CD4-positive, alpha-beta T cell treated with Interleukin-12 subunit alpha and Interleukin-12 subunit beta, for 1 hour (primary cell): ENCODE measurements around the gene MB21D2.
"Not testable (repeated sequence)": the region's sequence is repeated elsewhere in the genome, so short reads cannot be mapped to it uniquely, and the experiment has no call there.

Experiments used
- DNase-seq: peaks from one replicate; pipeline ENCODE4 v3.0.0-alpha.2; 2020

Gene MB21D2

DNA sequence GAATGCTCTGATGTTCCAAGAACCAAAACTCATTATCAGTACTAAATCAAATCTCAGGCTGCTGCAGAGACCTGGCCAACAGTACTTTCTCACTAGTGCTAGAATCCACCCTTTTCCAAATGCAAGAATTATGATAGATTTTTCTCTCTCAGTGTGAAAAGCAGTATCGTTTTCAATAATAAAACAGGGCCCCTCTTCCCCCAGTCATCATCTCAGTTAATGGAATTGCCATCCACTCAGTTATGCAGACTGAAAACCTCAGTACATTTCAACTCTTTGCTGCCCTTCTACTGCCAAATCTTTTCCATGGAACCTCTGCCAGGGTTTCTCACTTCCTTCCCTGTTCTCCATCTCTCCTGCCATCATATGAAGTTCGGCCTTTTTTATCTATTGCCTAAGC lies 117.9 kb downstream of the MB21D2 start:
- no peak for DNase-seq

DNA sequence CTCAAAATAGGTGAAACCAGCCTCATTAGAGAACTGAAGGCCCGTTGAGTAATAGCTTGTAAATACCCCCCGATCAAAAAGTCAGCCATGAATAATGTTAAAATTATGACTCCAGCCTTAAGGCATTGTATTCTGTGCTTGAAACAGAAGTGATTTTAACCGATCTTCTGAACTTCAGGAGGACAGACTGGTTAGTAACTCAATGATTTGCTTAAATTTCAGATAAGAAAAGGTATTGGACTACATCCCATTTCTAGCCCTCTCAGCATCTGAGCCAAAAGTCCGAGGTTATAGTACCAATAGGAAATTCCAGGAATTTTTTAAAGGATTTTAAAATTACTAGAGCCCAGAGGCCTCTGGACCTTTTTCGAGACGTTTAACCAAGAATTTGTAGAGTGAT lies 122.6 kb downstream of the MB21D2 start:
- DNase-seq, result no peak

DNA sequence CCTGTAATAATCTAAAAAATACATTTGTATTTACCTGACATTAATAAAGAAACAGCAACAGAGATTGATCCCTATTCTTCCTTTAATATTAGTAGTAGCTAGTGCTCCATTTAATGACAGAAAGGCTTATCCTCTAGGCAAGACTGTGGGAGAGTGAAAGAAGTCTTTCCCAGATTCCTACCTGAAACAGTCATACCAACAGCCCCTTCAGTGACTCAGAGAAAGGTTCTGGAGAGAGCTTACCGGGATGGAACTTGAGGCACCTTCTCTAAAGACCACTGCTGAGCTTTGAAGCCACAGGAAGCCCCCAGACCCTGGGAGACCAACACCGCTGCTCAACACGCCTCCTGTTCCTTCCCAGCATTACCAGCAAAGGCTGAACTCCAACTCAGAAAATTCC lies 123.4 kb downstream of the MB21D2 start:
- DNase-seq, result no peak

DNA sequence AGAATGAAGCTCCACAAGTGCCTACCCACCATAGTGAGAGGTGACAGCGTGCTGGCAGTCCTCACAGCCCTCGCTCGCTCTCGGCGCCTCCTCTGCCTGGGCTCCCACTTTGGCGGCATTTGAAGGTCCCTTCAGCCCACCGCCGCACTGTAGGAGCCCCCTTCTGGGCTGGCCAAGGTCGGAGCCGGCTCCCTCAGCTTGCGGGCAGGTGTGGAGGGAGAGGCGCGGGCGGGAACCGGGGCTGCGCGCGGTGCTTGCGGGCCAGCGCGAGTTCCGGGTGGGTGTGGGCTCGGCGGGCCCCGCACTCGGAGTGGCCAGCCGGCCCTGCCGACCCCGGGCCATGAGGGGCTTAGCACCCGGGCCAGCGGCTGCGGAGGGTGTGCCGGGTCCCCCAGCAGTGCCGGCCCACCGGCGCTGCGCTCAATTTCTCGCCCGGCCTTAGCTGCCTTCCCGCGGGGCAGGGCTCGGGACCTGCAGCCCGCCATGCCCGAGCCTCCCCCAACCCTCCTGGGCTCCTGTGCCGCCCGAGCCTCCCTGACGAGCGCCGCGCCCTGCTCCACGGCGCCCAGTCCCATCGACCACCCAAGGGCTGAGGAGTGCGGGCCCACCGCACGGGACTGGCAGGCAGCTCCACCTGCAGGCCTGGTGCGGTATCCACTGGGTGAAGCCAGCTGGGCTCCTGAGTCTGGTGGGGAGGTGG lies 128.7 kb downstream of the MB21D2 start:
- DNase-seq, result not testable (repeated sequence)

DNA sequence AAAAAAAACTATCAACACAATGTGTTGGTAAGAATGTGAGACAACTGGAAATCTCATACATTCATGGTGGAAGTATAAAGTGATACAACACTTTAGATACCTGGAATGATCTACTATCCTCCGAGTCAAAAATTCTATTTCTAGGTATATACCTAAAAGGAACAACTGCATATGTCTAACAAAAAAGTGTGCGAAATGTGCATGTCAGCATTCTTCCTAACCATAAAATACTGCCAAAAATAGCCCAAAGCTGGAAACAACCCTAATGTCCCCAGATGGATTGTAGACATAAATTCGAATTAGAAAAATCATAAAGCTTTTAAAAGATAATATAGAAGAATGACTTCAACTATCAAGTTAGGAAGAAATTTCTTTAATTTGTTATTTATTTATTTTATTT lies 139.1 kb downstream of the MB21D2 start:
- DNase-seq, result no peak

DNA sequence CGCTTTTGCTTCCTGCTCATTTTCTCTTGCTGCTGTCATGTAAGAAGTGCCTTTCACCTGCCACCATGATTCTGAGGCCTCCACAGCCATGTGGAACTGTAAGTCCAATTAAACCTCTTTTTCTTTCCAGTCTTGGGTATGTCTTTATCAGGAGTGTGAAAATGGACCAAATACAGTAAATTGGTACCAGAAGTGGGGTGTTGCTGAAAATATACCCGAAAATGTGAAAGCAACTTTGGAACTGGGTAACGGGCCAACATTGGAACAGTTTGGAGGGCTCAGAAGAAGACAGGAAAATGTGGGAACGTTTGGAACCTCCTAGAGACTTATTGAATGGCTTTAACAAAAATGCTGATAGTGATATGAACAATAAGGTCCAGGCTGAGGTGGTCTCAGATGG lies 143.3 kb downstream of the MB21D2 start:
- DNase-seq, result not testable (repeated sequence)

DNA sequence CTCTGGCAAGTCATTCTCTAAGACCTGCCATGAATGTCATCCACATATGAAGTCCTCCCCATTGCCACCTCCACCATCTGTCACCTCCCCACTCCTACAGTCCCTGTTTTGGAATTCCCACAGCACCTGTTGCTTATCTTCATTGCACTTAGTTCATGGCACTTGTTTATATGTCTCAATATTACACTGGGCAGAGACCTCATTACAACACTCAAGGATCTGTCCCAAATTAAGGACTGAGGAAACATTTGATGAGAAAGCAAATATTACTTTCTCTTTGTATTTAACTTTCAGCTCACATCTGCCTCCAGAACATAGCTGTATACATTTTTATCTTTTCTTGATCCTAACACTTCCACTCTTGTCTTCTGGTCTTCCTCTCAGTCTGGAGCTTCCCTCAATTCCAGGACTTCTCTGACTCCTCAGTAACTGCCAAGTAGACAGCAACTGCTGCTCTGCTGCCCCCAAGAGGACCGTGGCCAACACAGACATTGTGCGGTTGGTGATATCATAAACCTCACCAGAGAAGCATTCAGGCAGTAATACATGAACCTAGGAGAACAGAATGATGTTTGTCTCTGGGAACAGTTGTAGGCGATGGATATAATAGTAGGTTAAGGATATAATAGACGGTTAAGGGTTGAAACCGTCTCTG lies 145.3 kb downstream of the MB21D2 start:
- no peak for DNase-seq

DNA sequence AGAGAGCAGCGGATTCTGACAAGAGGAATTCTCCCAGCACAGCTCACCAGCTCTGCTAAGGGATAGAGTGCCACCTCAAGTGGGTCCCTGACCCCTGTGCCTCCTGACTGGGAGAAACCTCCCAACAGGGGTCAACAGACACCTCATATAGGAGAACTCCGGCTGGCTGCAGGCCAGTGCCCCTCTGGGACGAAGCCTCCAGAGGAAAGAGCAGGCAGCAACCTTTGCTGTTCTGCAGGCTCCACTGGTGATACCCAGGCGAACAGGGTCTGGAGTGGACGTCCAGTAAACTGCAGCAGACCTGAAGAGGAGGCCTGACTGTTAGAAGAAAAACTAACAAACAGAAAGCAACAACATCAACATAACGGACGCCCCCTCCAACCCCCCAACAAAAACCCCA lies 159.0 kb downstream of the MB21D2 start:
- DNase-seq, result no peak

DNA sequence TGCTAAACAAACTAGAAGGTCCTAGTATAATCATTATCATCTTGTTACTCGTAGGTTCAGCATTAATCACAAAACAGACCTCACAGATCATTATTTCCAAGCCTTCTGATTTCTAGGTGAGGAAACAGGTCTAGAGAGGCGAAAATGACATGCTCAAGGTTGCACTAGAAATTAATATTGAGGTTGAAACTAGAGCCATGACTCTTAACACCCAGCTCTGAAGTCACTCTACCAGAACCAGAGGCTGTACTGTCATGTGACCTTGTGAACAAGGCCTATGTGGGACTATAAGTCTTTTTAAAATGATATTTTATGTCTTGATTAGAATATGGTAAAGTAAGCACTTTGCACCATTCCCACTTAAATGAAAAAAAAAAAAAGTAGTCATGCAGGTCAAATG lies 166.5 kb downstream of the MB21D2 start:
- DNase-seq, result no peak

DNA sequence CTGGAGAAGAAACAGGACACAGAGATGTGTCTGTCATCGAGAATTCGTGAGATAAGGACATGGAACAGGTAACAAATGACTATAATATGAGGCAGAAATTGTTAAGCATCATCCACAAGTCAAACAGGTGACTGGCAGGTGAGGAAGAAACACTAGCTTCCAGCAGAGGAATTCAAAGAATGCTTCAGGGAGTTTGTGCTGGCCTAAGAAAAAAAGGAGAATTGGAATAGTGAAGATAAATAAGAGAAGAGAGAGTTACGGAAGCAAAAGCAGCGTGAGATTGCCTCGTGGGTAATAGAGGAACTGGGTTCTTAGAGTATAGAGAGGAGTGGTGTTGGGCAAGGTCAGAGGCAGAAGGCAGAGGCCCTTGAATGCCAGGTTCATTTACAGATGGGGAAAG lies 167.5 kb downstream of the MB21D2 start:
- no peak for DNase-seq

DNA sequence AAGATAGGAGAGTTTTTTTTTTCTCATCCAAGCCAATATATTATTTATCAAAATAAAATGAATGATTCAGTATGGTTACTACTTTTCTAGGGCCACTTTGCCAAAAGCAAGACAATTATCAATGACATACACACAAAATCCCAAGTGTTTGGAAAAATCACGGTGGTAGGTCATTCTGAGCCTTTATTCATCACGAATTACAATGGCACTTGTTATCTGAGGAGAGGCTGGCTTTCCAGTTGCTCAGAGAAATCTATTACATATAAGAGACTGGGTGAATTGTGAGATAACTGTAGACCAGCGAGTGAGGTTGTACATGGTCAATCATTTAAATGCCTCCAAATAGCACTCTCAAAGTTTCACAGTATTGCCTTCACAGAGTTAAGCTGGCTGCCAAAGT lies 169.9 kb downstream of the MB21D2 start:
- no peak for DNase-seq

DNA sequence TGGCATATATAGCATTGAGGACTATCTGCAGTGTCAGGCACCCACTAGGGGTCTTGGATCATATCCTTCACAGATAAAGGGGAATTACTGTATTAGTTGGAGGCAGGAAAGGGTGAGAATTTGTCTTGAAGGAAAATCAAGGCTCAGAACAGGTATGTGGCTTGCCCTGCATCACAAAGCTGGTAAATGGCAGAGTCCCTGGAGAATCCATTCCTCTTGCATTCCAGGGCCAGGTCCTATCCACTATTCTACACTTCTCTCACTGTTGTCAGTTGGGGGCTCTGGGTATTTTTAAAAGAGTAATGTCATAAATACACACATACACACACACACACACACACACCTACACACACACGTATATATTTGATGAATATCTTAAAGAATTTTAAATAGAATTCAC lies 170.5 kb downstream of the MB21D2 start:
- DNase-seq, result no peak
